ENCODE measurements around the gene TWIST2. TPM values are rescaled to one million over a fixed set of nuclear protein-coding genes. Genes with fewer than 3 reads are reported as not detected.
A peak's percentile ranks its signal among the peaks of the same experiment; 100 is the strongest.

Gene TWIST2
- total RNA-seq, 1 experiment from 2014 or later = not detected

DNA sequence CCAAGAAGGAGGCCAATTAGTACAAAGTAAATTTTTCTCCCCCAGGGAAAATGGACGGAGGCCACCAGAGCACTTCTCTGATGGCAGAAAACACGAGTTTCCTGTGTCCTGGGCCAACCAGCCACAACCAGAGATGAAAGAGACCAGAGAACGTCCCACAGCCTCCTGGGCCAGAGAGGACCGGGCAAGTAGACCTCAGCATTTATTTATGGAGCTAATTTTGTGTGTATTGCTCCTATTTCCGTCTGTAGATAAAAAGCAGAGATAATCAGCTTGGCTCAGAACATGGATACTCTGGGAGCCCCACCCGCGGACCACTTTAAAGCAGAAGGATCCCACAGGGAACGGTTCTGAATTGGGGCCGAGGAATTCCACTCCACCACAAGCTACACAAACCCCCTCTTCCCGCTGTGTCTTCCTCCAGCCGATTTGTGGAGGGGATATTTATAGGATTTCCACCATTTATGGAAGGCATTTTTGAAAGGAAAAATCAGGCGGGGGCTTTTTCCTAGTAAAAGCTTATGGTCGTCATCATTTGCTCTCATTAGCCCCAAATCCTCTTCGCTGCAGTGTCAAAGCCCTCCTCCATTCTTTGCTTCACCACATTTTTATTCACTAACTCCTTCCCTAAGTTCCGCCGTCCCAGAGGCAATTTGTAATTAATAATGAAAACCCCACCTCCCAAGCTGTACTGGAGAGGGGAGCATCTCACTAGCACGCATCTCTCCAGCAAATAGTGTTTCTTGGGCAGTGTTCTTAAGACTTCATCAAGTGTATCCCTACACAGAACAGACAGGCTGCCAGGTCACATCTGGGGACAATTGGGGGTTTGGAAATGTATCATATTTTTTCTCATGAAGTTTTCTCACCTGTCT, 43.7 kb upstream of the TWIST2 start:
- POLR2A ChIA-PET (ENCODE audit: low non-redundant PET) = no interaction called here
- intact Hi-C loops (cut with micrococcal nuclease; ENCODE audit: unreplicated experiment) = no loop called here
- H3K4me1 ChIP-seq (ENCODE audit: insufficient read depth, low read length, poor library complexity, severe bottlenecking) = no peaks in the 10 kb centered on the region
- H3K4me3 ChIP-seq (ENCODE audit: low read depth, low read length, poor library complexity, severe bottlenecking) = no peak overlapping the region
- H3K27ac ChIP-seq (ENCODE audit: low read depth, low read length, poor library complexity, severe bottlenecking) = no peak overlapping the region
- peaks cover 60% of the 10 kb centered on the region for H3K27me3 ChIP-seq (replicated peaks; ENCODE audit: insufficient read depth, low read depth, low read length, poor library complexity)
- BruUV-seq (replicated peaks) = no TSS peak
- CTCF ChIA-PET = no interaction called here
- H3K36me3 ChIP-seq (ENCODE audit: insufficient read depth, low read length, poor library complexity, severe bottlenecking) = no peaks in the 10 kb centered on the region
- TF ChIP-seq, protein P1, sequence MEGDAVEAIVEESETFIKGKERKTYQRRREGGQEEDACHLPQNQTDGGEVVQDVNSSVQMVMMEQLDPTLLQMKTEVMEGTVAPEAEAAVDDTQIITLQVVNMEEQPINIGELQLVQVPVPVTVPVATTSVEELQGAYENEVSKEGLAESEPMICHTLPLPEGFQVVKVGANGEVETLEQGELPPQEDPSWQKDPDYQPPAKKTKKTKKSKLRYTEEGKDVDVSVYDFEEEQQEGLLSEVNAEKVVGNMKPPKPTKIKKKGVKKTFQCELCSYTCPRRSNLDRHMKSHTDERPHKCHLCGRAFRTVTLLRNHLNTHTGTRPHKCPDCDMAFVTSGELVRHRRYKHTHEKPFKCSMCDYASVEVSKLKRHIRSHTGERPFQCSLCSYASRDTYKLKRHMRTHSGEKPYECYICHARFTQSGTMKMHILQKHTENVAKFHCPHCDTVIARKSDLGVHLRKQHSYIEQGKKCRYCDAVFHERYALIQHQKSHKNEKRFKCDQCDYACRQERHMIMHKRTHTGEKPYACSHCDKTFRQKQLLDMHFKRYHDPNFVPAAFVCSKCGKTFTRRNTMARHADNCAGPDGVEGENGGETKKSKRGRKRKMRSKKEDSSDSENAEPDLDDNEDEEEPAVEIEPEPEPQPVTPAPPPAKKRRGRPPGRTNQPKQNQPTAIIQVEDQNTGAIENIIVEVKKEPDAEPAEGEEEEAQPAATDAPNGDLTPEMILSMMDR (conservative IDR thresholded peaks at IDR 0.05; ENCODE audit: low read depth, low read length) = no peak
- TF ChIP-seq EZH2 (IDR thresholded peaks at IDR 0.05; ENCODE audit: borderline replicate concordance, low read depth, low read length, poor library complexity, severe bottlenecking) = peak; percentile 17
- DNase-seq (ENCODE audit: low spot score) = no peak
- H3K9me3 ChIP-seq (ENCODE audit: low read depth, low read length, poor library complexity, severe bottlenecking) = peaks cover 10% of the 10 kb centered on the region

DNA sequence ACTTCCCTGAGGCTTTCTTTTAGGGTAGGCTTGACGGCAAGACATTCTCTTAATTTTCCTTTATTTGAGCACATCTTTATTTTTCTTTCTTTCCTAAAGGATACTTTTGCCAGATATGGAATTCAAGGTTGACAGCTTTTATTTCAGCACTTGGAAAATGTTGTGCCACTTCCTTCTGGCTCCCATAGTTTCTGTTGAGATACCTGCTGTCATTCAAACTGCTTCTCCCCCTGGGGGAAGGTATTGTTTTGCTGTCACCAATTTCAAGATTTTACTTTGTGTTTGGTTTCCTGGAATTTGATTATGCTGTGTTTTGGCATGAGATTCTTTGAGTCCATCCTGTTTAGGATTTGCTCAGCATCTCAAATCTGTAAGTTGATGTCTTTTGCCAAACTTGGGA, 39.1 kb upstream of the TWIST2 start:
- H3K36me3 ChIP-seq (ENCODE audit: insufficient read depth, low read length, poor library complexity, severe bottlenecking) = no peaks in the 10 kb centered on the region
- POLR2A ChIA-PET (ENCODE audit: low non-redundant PET) = no interaction called here
- no TSS peak for BruUV-seq (replicated peaks)
- intact Hi-C loops (cut with micrococcal nuclease; ENCODE audit: unreplicated experiment) = no loop called here
- no peak overlapping the region for H3K4me3 ChIP-seq (ENCODE audit: low read depth, low read length, poor library complexity, severe bottlenecking)
- no peak for TF ChIP-seq EZH2 (IDR thresholded peaks at IDR 0.05; ENCODE audit: borderline replicate concordance, low read depth, low read length, poor library complexity, severe bottlenecking)
- TF ChIP-seq, protein P1 (conservative IDR thresholded peaks at IDR 0.05; ENCODE audit: low read depth, low read length) = no peak
- peaks cover 10% of the 10 kb centered on the region for H3K9me3 ChIP-seq (ENCODE audit: low read depth, low read length, poor library complexity, severe bottlenecking)
- CTCF ChIA-PET = no interaction called here
- DNase-seq (ENCODE audit: low spot score) = no peak
- no peak overlapping the region for H3K27ac ChIP-seq (ENCODE audit: low read depth, low read length, poor library complexity, severe bottlenecking)
- no peaks in the 10 kb centered on the region for H3K4me1 ChIP-seq (ENCODE audit: insufficient read depth, low read length, poor library complexity, severe bottlenecking)
- H3K27me3 ChIP-seq (replicated peaks; ENCODE audit: insufficient read depth, low read depth, low read length, poor library complexity) = peaks cover 25% of the 10 kb centered on the region

DNA sequence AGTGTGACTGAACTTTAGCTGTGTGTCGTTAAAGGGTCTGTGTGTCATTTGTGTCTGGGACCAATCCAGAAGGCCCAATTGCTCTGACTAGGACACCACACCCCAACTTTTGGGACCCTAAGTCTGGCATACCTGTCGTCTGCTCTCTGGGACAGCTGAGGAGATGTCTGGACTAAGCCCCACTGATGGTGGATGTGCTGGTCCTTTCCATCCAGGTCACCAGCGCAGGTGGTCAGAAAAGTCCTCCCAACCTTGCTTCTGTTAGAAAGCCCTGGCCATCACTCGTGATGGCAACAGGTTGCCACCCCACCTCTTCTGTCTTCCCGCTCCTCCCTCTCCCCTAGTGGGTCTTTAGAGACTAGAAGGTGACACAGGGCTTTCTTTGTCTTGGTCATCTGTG, 37.6 kb upstream of the TWIST2 start:
- no TSS peak for BruUV-seq (replicated peaks)
- H3K27me3 ChIP-seq (replicated peaks; ENCODE audit: insufficient read depth, low read depth, low read length, poor library complexity) = peaks cover 11% of the 10 kb centered on the region
- no peak overlapping the region for H3K27ac ChIP-seq (ENCODE audit: low read depth, low read length, poor library complexity, severe bottlenecking)
- ChIA-PET POLR2A (ENCODE audit: low non-redundant PET) (no interaction called here), CTCF (no interaction called here)
- DNase-seq (ENCODE audit: low spot score) = no peak
- no peaks in the 10 kb centered on the region for H3K4me1 ChIP-seq (ENCODE audit: insufficient read depth, low read length, poor library complexity, severe bottlenecking)
- no peaks in the 10 kb centered on the region for H3K36me3 ChIP-seq (ENCODE audit: insufficient read depth, low read length, poor library complexity, severe bottlenecking)
- intact Hi-C loops (cut with micrococcal nuclease; ENCODE audit: unreplicated experiment) = no loop called here
- H3K9me3 ChIP-seq (ENCODE audit: low read depth, low read length, poor library complexity, severe bottlenecking) = peaks cover 10% of the 10 kb centered on the region
- no peak overlapping the region for H3K4me3 ChIP-seq (ENCODE audit: low read depth, low read length, poor library complexity, severe bottlenecking)
- no peak for TF ChIP-seq EZH2 (IDR thresholded peaks at IDR 0.05; ENCODE audit: borderline replicate concordance, low read depth, low read length, poor library complexity, severe bottlenecking)
- TF ChIP-seq, protein P1 (conservative IDR thresholded peaks at IDR 0.05; ENCODE audit: low read depth, low read length) = no peak
